NCI-H1092 (cell line): ENCODE results near the gene CDC42SE1.

Experiments
- DNase-seq: peaks from one replicate; lab custom pipeline; 2025; lab: John Stamatoyannopoulos, UW

CDC42SE1 gene

DNA sequence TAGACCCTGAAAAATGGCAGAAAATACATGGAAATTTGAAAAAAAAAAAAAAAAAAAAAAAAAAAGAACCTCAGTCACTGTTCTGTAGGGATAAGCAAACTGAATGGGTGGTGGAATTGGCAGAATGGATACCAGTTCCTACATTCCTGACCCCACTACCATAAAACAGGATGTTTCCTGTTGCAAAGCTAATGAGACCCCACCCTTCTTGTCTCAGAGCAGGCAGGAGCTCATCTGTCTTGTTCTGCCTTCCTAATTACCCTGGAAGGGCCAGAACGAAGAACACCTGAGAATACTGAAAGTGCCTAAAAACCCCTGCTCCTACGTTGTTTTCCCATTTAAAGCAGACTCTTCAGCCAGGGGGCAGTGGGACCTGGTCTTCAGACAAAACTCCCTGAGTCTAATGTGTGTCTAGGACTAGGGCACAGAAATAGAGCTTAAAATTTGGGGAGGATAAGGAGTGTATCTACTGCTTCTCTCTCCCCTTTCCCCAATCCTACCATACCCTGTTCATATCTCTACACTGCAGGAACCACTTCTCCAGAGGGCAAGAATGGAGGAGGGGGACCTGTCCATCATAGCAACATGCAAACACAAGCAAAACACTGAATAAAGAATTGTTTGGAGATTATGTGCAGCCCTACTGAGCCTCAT, 7.9 kb downstream of the CDC42SE1 start:
- no peak for DNase-seq

DNA sequence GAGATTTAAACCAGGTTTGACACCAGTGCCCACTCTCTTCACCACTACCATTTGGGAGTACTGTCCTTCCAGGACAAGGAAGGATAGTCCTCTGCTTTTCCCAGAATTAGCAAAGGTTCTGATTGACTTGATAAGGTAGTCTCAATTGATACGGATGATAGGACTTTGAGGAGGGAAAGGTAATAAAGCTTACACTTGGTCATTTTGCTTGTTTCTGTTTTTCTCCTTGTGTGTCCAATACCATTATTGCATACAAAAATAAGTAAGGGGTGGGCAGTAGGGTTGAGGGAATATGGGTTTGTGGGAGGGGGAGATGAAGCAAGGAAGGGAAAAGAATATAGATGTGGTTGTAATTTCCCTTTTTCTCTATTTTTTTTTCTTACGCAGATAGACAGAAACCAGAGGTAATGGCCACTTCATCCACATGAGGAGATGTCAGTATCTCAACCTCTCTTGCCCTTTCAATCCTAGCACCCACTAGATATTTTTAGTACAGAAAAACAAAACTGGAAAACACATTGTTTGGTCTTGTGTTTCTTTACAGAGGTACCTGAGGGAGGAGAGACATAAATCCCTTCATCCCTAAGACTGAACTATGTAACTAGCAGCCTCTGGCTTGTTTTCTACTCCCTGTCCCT, 9.3 kb downstream of the CDC42SE1 start:
- no peak for DNase-seq

DNA sequence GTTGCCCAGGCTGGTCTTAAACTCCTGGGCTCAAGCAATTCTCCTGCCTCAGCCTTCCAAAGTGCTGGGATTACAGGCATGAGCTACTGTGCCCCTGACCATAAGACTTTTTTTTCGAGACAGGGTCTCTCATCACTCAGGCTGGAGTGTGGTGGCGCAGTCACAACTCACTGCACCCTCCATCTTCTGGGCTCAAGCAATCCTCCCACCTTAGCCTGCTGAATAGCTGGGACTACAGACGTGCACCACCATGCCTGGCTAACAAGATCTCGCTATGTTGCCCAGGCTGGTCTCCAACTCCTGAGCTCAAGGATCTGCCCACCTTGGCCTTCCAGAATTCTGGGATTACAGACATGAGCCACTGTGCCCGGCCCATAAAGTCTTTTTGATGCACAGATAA, 10.0 kb downstream of the CDC42SE1 start:
- DNase-seq: no peak

DNA sequence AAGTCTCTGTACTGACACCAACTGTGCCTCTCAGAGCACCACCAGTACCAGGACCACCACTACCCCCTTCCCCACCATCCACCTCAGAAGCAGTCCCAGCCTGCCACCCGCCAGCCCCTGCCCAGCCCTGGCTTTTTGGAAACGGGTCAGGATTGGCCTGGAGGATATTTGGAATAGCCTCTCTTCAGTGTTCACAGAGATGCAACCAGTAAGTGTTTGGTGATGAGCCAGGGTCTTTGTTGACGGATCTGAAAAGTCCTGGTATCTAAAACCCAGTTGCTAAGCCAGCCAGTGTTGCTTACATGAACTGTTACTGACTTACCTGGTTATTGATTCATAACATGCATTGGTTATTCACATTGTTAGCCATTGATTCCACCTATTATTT, 10.8 kb downstream of the CDC42SE1 start:
- DNase-seq: no peak

DNA sequence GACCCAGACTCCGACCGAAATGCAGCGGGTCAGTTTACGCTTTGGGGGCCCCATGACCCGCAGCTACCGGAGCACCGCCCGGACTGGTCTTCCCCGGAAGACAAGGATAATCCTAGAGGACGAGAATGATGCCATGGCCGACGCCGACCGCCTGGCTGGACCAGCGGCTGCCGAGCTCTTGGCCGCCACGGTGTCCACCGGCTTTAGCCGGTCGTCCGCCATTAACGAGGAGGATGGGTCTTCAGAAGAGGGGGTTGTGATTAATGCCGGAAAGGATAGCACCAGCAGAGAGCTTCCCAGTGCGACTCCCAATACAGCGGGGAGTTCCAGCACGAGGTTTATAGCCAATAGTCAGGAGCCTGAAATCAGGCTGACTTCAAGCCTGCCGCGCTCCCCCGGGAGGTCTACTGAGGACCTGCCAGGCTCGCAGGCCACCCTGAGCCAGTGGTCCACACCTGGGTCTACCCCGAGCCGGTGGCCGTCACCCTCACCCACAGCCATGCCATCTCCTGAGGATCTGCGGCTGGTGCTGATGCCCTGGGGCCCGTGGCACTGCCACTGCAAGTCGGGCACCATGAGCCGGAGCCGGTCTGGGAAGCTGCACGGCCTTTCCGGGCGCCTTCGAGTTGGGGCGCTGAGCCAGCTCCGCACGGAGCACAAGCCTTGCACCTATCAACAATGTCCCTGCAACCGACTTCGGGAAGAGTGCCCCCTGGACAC, 11.3 kb downstream of the CDC42SE1 start:
- DNase-seq: peak; percentile 70

DNA sequence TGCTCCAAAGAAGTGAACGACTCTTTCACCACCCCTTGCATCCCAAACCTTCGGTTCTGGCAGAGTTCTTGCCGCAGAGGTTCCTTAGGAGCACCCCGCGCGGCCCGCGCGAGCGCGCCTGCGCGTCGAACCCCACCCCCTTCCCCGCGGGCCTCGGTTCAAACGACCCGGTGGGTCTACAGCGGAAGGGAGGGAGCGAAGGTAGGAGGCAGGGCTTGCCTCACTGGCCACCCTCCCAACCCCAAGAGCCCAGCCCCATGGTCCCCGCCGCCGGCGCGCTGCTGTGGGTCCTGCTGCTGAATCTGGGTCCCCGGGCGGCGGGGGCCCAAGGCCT, 11.9 kb downstream of the CDC42SE1 start, which contains the start of gene C1orf56:
C1orf56 (plus strand) TSS at position 161 of the 334 bp plus-strand sequence; CDS start at position 258, 97 bp downstream.
- DNase-seq: peak; percentile 70

DNA sequence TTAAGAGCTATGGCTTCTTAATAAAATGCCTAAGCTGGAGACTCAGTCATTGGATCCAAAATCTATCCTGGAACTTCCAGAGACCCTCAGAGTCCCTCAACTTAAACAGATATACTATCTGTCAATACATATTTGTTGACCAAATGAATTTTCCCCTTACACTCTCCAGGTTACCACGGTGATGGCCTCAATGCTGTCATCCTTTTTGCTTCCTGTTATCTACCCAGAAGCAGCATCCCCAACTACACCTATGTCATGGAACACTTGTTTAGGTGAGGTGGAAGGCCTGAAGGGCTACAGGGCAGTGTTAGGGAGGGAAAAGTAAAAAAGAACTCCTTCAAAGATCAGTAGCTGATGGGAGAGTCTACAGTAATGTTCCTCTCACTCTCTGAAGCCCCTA, 16.3 kb downstream of the CDC42SE1 start:
- no peak for DNase-seq

DNA sequence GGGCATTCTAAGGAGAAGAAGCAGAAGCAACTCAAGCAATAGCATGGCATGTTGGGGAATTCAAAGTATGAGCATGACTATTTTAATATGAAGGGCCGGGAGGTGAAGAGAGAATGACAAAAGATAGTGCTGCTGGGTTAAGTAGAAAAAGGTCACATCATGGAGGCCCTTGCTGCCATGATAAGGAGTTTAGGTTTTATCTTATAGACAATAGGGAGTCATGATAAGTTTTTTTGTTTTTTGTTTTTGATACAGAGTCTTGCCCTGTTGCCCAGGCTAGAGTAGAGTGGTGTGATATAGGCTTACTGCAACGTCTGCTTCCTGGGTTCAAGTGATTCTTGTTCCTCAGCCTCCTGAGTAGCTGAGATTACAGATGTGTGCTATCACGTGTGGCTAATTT, 19.9 kb downstream of the CDC42SE1 start:
- DNase-seq: no peak

DNA sequence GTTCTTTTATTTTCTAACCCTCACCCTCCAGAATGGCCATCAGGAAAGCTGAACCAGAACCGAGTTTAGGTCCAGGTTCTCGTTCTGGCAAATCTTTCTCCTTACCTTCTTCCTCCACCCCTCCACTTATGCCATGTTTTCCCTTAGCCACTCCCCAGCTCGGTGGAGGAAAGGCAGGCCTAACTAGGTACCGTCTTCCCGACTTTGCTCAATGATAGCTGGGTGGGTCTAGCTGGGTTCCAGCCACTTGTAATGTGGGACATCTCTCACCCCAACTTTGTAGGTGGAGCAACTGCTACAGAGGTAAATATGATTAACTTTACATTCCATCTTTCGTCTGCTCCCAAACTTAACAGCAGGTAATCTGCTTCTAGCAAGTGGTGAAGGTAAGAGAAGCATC, 22.4 kb downstream of the CDC42SE1 start:
- DNase-seq: no peak

DNA sequence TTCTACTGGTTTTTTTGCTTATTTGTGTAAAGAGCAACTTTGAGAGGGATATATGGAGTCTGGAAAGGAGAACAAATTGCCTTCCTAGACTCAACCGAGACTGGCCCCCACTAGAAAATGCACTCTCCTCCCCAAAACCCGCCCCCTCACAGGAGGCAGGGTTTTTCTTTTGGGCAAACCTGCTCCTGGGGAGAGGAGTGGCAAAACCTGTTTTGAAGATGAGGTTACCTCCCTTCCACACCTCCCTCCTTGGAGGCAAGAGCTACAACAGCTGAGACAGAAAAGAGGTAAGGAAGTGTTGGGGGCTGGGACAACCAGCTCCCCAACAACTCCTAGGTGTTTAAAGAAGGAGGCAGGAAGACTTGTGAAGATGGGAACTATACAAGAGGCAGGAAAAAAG, 23.1 kb downstream of the CDC42SE1 start, which contains the start of gene BNIPL:
BNIPL (plus strand) TSS at position 231 of the 400 bp plus-strand sequence; CDS start at position 371, 140 bp downstream.
- no peak for DNase-seq

DNA sequence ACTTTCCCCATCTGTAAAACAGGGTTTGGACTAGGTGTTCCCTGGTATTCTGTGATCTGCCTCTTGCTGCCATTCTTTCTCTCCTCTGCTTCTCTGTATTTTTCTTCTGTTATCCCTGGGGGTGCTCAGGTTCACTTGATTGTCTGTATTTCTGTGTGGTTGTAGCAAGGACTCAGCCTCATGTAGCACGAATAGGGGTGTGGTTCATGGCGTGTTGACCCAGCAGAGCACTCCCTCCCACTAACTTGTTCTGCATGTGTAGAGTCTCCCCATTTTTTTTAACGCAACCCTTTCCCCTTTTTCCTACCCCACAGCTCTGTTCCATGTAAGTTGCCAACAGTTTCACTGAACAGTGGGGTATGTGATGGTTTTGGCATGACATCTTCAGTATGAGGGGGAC, 24.3 kb downstream of the CDC42SE1 start:
- DNase-seq: no peak

DNA sequence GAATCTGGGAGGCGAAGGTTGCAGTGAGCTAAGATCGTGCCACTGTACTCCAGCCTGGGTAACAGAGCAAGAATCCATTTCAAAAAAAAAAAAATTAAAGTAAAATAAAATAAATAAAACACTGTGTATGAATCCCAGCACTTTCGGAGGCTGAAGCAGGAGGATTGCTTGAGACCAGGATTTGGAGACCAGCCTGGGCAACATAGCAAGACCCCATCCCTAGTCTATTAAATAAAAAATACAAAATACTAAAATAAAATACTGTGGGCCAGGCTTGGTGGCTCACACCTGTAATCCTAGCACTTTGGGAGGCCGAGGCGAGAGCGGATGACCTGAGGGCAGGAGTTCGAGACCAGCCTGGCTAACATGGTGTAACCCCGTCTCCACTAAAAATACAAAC, 27.3 kb downstream of the CDC42SE1 start:
- DNase-seq: no peak

DNA sequence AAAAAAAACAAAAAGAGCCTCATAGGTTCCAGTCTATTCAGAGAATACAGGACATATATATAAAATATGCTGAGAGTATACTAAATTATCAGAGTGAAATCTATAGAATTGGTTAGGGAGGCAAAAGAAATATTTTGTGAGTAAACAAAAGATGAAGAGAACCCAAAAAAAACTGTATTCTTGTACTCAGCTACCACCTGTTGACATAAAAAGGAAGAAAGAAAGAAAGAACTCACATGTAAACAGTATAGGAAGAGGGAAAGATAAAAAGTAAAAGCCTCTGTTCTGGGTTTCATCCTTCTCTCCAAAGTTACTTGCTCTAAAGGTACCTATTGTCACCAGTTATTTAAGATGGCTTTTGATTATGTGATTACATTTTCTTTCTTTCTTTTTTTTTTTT, 33.0 kb downstream of the CDC42SE1 start:
- DNase-seq: no peak

DNA sequence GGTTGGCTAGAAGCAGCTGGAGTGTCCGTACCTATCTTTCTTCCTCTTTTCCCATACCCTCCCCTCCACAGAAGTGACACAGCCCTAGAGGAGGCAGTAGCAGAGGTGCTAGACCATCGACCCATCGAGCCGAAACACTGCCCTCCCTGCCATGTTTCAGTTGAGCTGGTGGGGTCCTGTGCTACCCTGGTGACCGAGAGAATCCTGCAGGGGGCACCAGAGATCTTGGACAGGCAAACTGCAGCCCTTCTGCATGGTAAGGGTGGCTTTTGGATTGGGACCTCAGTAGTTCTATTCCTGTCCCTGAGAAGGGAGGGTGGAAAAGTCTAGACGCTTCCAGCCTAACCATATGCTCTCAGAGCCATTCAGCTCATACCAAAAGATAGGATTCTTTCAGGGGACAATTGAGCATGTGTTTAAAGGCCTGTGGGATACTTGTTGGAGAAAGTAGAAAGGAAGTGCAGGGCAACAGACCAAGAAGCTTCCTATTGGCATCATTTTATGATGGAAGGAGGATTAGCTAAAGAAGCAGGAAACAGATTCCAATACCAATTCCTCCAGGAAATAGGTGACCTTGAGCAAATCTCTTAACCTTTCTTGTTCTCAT, 34.8 kb downstream of the CDC42SE1 start:
- peak; percentile 52 for DNase-seq

DNA sequence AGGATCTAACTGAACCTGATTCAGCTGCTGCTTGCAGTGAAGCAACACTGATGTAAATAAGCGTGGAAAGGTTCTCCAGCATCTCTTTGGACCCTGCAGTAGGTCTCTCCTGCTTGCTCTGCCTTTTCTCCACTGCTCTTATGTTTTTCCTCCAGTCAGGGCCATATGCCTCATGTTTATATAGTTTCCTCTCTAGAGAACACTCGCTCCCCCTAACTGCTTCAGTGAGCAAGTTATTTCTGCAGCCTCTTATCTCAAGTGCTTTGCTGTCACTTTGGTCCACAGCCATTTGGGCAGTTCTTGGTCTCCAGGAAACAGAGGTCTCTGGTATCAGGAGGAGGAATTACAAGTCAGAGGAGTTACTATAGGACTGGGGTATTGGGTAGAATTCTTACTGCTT, 45.9 kb downstream of the CDC42SE1 start:
- DNase-seq: no peak

DNA sequence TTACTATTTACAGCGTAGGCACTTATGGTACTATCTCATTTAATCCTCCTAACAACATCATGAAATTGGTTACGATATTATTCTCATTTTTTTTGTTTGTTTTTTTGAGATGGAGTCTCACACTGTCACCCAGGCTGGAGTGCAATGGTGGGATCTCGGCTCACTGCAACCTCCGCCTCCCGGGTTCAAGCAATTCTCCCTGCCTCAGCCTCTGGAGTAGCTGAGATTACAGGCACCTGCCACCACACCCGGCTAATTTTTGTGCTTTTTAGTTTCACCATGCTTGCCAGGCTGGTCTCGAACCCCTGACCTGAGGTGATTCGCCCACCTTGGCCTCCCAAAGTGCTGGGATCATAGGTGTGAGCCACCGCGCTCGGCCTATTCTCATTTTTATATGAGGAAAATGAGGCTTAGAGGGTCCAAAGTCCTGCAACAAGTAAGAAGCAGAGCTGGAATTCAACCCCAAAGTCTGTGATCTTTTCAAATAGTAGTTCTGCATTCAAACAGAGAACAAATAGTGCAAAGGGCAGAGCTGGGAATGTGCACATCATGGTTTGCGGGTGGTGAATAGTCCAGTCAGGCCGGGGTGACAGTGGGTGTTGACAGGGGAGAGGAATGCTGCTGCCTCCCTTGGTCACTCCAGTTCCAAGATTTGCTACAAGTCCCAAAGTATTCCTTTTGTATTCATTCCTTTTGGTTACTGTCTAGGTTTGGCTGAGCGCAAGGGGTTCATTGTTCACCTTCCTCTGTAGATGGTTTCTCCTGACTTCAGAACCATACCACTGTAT, 46.5 kb downstream of the CDC42SE1 start:
- no peak for DNase-seq

DNA sequence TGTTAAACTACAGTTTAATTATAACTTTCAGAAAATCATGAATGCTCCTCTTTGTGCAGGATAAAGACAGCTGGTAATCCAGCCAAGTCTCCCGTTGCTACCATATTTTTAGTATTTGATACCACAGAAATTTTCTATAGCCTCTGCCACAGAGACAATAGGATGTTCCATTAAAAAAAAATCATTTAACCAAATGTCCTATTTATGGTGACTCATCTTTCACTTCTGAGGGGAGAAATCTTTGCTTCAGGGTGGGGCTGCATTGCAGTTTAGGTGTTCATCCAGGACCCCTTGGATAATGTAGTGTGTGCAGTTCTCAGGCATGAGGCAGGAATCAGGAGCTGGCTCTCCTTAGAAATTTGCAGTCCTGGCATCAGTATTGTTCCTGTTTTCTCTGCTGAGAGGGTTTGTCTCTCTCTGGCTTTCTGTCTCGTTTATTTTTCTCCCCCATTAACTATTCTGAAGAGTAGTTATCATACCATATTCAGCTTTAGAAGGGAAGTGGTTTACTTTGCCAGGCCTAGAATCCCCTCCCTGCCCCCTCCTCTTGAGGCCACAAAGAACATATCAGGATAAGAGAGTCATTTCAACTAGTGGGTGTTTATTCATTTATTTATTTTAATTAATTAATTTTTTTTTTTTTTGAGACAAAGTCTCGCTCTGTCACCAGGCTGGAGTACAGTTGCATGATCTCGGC, 48.1 kb downstream of the CDC42SE1 start:
- DNase-seq: no peak

DNA sequence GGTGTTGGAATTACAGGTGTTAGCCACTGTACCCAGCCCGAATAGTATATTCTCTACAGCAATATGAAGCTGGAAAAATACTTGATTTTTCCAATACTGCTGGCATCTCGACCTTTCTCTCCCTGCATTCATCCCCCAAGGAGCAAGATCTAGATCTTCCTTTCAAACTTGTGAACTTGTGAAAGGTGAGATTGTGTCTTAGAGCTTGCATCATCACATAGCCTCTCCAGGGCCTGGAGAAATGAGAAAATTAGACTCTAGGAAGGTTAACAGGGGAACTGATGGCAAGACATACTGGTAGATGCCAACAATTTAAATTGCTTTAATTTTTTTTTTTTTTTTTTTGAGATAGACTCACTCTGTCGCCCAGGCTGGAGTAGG, 49.1 kb downstream of the CDC42SE1 start:
- no peak for DNase-seq

DNA sequence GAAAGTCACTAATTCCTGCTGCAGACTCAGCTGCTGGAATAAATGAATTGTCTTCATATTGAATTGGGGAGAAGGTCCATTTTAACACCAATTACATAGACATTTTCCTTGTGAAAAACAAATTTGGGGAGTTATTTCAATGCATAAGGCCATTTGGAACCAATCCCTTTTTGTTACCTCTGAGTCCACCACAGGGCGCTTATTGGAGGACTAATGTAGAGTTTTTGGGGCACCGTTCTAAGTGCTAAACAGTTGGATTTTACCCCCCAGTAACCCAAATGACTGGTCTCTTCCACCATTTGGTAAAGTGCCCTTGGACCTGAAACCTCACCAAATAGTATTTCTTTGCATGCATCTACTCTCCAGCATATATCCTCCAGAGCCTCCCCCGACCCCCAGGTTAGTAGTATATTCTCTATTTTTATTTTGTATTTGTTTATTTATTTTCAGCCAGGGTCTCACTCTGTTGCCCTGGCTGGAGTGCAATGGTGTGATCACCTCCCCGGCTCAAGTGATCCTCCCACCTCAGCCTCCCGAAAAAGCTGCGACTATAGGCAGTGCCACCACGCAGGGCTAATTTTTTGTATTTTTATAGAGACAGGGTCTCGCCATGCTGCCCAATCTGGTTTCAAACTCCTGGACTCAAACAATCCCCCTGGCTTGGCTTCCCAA, 49.6 kb downstream of the CDC42SE1 start:
- no peak for DNase-seq

DNA sequence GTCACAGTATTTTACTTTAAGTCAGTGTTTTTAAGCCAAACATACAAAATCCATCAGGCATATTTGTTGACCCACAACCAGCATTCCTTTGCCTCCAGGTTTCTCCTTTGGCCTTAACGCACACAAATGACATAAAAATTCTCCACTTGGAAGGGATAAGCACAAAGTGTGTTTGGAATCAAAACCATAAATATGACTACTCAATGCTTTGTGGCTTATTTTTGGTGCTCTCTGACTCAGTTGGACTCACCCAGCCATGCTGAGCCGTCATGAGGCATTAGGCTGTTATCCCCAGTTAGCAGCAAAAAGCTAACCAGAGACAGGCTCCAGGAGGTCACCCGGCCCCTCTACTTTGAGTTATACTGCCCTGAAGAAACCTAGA, 50.2 kb downstream of the CDC42SE1 start:
- no peak for DNase-seq
